Astrocyte of the cerebellum (primary cell): ENCODE results near the gene HDAC8.
A peak's percentile ranks its signal among the peaks of the same experiment; 100 is the strongest.

Experiments used
- DNase-seq: peaks from one replicate; pipeline ENCODE4 v3.0.0-alpha.2; 2011; ENCODE audit warnings: low read depth
- H3K4me3 ChIP-seq: 2 replicates; pipeline ENCODE4 v1.5.1; 2011; ENCODE audit warnings: mild to moderate bottlenecking, low read depth, low read length, moderate library complexity
- in situ Hi-C: cut with HindIII; loops from 2 replicates; pipeline ENCODE4 v1.10.0; 2017; ENCODE audit warnings: low sequenced_read_pairs
- TF ChIP-seq, protein P1 (sequence below): IDR thresholded peaks from 2 replicates; pipeline ENCODE4 v1.5.1; 2012; ENCODE audit warnings: low read length, low read depth, moderate library complexity, mild to moderate bottlenecking; ENCODE audit errors: missing control alignments

Gene HDAC8

DNA sequence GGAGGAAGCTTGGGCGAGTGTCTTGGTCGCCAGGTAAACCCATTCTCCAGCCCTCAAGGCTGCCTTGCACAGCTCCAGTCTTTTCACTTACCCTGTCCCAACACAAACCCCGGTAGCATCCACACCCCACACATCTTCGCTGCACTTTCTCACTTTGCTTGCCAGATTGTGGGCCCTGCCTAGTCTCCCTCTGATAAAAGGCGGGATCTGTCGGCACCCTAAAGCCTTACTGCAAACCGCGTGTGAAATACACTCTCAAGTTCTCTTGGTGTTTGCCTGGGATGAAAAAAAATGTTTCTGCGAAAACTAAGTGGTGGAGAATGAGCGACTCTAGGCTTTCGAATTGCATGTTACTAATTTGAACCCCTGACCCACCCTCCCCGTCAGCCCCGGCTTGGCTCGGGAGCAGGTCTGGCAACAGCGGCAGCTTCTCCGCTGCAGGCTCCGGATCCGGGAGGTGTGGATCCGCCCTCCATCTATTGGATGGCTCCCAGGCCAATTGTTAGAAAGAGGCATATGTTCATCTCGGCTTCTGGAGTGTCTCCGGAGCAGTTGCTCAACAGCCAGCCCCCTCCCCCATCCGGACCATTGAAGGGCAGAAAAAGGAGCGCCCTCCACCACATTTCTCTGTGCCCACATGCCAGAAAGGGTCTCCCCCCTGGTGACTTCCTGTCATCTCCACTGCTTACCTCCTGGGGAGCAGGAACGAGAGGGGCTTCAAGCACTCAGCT, 263.9 kb downstream of the HDAC8 start:
- H3K4me3 ChIP-seq = peak overlapping the region; percentile 25

DNA sequence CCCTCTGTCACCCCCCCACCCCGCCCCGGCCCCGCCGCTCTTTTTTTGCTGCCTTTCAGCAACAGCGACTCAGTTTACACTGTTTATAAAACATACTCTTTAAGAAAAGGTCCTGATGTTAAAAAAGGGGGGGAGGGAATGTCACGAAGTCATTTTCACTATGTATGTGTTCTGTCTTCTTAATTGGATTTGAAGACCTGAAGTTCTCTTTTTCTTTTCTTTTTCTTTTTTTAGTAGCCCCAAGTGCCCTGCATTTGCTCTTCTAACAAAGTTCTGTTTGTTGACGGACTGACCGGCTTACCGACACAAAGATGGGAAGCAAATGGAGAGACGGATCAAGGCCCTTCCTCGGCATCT, 264.5 kb downstream of the HDAC8 start:
- TF ChIP-seq, protein P1, sequence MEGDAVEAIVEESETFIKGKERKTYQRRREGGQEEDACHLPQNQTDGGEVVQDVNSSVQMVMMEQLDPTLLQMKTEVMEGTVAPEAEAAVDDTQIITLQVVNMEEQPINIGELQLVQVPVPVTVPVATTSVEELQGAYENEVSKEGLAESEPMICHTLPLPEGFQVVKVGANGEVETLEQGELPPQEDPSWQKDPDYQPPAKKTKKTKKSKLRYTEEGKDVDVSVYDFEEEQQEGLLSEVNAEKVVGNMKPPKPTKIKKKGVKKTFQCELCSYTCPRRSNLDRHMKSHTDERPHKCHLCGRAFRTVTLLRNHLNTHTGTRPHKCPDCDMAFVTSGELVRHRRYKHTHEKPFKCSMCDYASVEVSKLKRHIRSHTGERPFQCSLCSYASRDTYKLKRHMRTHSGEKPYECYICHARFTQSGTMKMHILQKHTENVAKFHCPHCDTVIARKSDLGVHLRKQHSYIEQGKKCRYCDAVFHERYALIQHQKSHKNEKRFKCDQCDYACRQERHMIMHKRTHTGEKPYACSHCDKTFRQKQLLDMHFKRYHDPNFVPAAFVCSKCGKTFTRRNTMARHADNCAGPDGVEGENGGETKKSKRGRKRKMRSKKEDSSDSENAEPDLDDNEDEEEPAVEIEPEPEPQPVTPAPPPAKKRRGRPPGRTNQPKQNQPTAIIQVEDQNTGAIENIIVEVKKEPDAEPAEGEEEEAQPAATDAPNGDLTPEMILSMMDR = no peak
- DNase-seq = no peak
- in situ Hi-C loops = no loop called here
- H3K4me3 ChIP-seq = no peak overlapping the region

More for the DNA sequence above, 263.9 kb downstream of the HDAC8 start:
- in situ Hi-C loops = no loop called here
- peak; percentile 26 for DNase-seq
- TF ChIP-seq, protein P1 = no peak

DNA sequence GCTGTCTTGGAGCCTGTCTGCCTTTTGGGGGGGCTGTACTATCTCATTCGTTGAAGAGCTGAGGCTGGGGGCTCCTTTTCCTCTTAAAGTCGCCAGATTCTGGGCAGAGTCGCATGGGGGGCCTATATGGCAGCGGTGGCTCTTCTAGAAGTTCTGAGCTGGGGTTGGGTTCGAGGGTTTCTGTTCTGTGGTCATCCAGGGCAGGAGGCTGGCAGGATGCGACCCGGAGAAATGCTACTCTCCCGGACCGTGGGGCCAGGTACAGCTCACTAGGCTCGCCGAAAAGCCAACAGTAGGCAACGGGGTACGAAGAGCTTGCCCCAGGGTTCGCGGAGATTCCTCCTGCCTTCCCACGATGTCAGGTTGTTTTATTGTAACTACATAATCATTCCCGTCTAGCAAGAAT, 265.0 kb downstream of the HDAC8 start:
- no peak overlapping the region for H3K4me3 ChIP-seq
- in situ Hi-C loops = no loop called here
- DNase-seq = no peak
- TF ChIP-seq, protein P1 = no peak

DNA sequence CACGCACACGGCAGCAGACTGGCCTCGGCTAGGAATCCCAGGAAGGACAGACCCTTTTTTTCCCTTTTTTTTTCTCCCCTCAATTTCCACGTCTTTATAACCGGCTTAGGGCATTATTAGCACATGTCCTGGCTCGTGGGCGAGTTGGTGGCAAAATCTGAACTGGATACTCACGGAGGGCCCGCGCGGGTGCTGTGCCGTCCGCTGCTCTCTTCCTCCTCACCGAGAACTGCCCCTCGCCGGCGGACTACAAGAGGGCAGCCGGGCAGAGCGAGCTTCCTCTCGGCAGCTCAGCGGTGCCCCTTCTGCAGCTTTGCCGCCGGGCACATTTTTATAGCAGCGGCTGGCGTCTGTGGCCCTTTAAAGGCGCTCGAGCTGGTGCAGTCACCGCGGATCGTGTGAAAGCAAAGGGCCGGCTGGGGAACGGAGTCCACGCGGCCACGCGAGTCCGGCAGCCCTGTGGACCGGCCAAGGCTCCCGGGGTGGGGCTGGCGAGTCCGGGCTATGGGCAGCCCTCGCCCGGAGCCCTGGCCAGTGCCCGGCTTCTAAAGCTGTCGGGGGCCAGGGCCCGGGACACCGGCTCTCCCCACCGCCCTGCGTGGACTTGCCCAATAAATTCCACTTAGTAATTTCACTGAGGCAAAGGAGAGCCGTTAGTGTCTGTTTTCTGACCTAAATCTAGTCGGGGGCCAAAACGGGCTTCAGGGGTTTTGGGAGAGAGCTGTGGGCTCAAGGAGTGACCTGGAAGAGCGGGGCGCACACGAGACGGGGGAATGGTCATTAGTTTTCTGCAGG, 265.6 kb downstream of the HDAC8 start:
- TF ChIP-seq, protein P1 = no peak
- peak; percentile 24 for DNase-seq
- H3K4me3 ChIP-seq = peak overlapping the region; percentile 38
- in situ Hi-C loops = no loop called here

DNA sequence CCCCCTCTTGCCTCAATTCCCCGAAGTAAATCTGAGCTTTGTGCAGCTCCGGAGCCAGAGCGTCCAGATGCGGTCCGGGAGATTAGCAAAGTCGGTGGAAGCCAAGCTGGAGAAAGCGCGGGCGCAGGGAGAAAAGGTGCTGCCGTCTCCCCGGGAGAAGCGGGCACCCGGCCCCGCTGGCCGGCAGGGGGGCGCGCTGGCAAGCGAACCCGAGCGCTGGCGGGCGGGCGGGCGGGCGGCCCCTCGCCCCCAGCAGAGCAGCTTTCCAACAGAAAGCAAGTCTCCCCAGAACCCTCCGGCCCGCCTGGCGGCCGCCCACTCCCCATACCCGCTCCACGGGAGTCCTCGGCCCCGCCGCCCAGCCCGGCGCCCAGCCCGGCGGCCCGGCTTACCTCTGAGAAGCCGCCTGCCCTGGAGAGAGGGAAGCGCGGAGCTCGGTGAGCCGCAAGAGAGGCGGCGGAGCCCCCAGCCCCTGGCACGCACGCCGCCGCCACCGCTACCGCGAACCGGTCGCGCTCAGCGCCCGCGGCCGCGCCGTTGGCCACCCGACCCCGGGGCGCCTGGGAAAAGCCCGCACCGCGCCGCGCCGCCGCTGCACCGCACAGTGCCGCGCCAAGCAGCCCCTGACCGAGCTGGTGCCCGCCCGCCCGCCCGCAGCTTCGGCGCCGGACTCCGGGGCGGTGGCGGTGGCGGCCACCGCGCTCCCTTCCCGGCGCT, 266.4 kb downstream of the HDAC8 start:
- DNase-seq = no peak

More for the DNA sequence above, 266.4 kb downstream of the HDAC8 start:
- in situ Hi-C loops = no loop called here
- H3K4me3 ChIP-seq = peak overlapping the region; percentile 38
- TF ChIP-seq, protein P1 = no peak
